Midbrain (tissue), 1 donor: Measurements from ENCODE around the gene C1orf210.

Experiments
- DNase-seq: peaks from one replicate; lab custom pipeline; 2025; lab: John Stamatoyannopoulos, UW

C1orf210 gene

GRCh38 chr1:43293896-43294760 lies 8.7 kb upstream of the C1orf210 start:
- peak; percentile 83 for DNase-seq

GRCh38 chr1:43293176-43293575 lies 7.8 kb upstream of the C1orf210 start:
- no peak for DNase-seq

GRCh38 chr1:43292679-43293078 lies 7.3 kb upstream of the C1orf210 start:
- no peak for DNase-seq

- no peak for DNase-seq
Measured at GRCh38 chr1:43292216-43292615, 6.8 kb upstream of the C1orf210 start.

GRCh38 chr1:43288785-43289706 lies 3.7 kb upstream of the C1orf210 start:
- no peak for DNase-seq

- no peak for DNase-seq
Measured at GRCh38 chr1:43288058-43288784, 2.8 kb upstream of the C1orf210 start.

- no peak for DNase-seq
Measured at GRCh38 chr1:43286533-43286932, 1.2 kb upstream of the C1orf210 start.

- no peak for DNase-seq
Measured at GRCh38 chr1:43286115-43286514, 734 bp upstream of the C1orf210 start.

- no peak for DNase-seq
Measured at GRCh38 chr1:43284546-43285110, 753 bp downstream of the C1orf210 start.

GRCh38 chr1:43284065-43284464 lies 1.3 kb downstream of the C1orf210 start:
- DNase-seq = no peak

- peak; percentile 22 for DNase-seq
Measured at GRCh38 chr1:43282220-43283195, 2.9 kb downstream of the C1orf210 start.

- no peak for DNase-seq
Measured at GRCh38 chr1:43280692-43281091, 4.7 kb downstream of the C1orf210 start.

GRCh38 chr1:43279666-43280065 lies 5.7 kb downstream of the C1orf210 start:
- no peak for DNase-seq

- DNase-seq = no peak
Measured at GRCh38 chr1:43279161-43279560, 6.2 kb downstream of the C1orf210 start.

- no peak for DNase-seq
Measured at GRCh38 chr1:43277116-43277876, 8.1 kb downstream of the C1orf210 start.

- DNase-seq = no peak
Measured at GRCh38 chr1:43276673-43277072, 8.7 kb downstream of the C1orf210 start.

GRCh38 chr1:43275826-43276620 lies 9.4 kb downstream of the C1orf210 start:
- DNase-seq = no peak

- no peak for DNase-seq
Measured at GRCh38 chr1:43274804-43275180, 10.6 kb downstream of the C1orf210 start.
